DND-41 (cell line): Measurements from ENCODE around the gene GPR137B.

Experiments used
- ATAC-seq: fragments of 200-7000 bp; cut with Tn5 transposase; 3 replicates; pipeline ENCODE4 v1.9.1; 2021; ENCODE audit warnings: low read depth; ENCODE audit not compliant: insufficient read depth
- DNase-seq: peaks from one replicate; pipeline ENCODE4 v3.0.0-alpha.2; 2020
- H2AFZ ChIP-seq: 2 replicates; pipeline ENCODE4 v1.6.0; 2012; ENCODE audit warnings: low read depth, low read length
- H3K27ac ChIP-seq: 2 replicates; pipeline ENCODE4 v1.5.1; 2012; ENCODE audit warnings: low read length, inconsistent platforms
- H3K27me3 ChIP-seq: fragments of 200-600 bp; sonication (generic); 2 replicates; pipeline ENCODE4 v1.6.0; 2012; ENCODE audit warnings: low read length, mild to moderate bottlenecking, inconsistent platforms; ENCODE audit not compliant: insufficient read depth, poor library complexity
- H3K36me3 ChIP-seq: 2 replicates; pipeline ENCODE4 v1.5.1; 2012; ENCODE audit warnings: low read length, inconsistent platforms; ENCODE audit not compliant: insufficient read depth
- H3K4me1 ChIP-seq: 2 replicates; pipeline ENCODE4 v1.5.1; 2012; ENCODE audit warnings: mild to moderate bottlenecking, low read length; ENCODE audit not compliant: insufficient read depth
- H3K4me2 ChIP-seq: 2 replicates; pipeline ENCODE4 v1.6.0; 2012; ENCODE audit warnings: mild to moderate bottlenecking, moderate library complexity, low read length, inconsistent platforms; ENCODE audit not compliant: insufficient read depth
- H3K4me3 ChIP-seq, 2 experiments: fragments of 200-600 bp in 1 of 2; shearing (Covaris generic) in 1 of 2; 2 replicates each; pipeline ENCODE4 v1.5.1; 2012 to 2016; ENCODE audit warnings: inconsistent platforms in 2 of 2, low read length in 2 of 2, mild to moderate bottlenecking in 2 of 2, low read depth in 1 of 2, moderate library complexity in 1 of 2
- H3K79me2 ChIP-seq: 2 replicates; pipeline ENCODE4 v1.6.0; 2012; ENCODE audit warnings: low read length, inconsistent platforms; ENCODE audit not compliant: insufficient read depth
- H3K9ac ChIP-seq: 2 replicates; pipeline ENCODE4 v1.6.0; 2012; ENCODE audit warnings: low read depth, mild to moderate bottlenecking, inconsistent platforms, low read length, moderate library complexity
- H3K9me3 ChIP-seq: 2 replicates; pipeline ENCODE4 v1.5.1; 2012; ENCODE audit warnings: low read length, moderate library complexity, mild to moderate bottlenecking, inconsistent platforms; ENCODE audit not compliant: insufficient read depth, severe bottlenecking
- H4K20me1 ChIP-seq: 2 replicates; pipeline ENCODE4 v1.6.0; 2012; ENCODE audit warnings: low read length; ENCODE audit not compliant: insufficient read depth
- CTCF ChIP-seq: IDR thresholded peaks from 2 replicates; pipeline ENCODE4 v1.5.1; 2012; ENCODE audit warnings: borderline replicate concordance, low read length, moderate library complexity, mild to moderate bottlenecking; ENCODE audit not compliant: poor library complexity, severe bottlenecking; ENCODE audit errors: extremely low read depth
- EZH2 ChIP-seq: IDR thresholded peaks from 3 replicates; pipeline ENCODE4 v1.6.1; 2012; ENCODE audit warnings: borderline replicate concordance, low read depth, mild to moderate bottlenecking, moderate library complexity, low read length, inconsistent platforms; ENCODE audit not compliant: severe bottlenecking

Gene GPR137B

GRCh38 chr1:236110137-236110536 lies 32.2 kb upstream of the GPR137B start:
- Histone ChIP-seq H3K4me2 (no peak overlapping the region), H3K27ac (no peak overlapping the region), H4K20me1 (no peaks in the 10 kb centered on the region), H3K4me1 (no peaks in the 10 kb centered on the region), H2AFZ (no peak overlapping the region), H3K27me3 (no peaks in the 10 kb centered on the region), H3K36me3 (no peaks in the 10 kb centered on the region), H3K9me3 (no peaks in the 10 kb centered on the region), H3K9ac (no peak overlapping the region), H3K79me2 (no peaks in the 10 kb centered on the region), H3K4me3 (no peak overlapping the region)
- ATAC-seq = no peak
- no peak for TF ChIP-seq CTCF
- no peak for TF ChIP-seq EZH2
- no peak for DNase-seq

- H3K4me1 ChIP-seq = no peaks in the 10 kb centered on the region
- no peak overlapping the region for H3K27ac ChIP-seq
- no peak overlapping the region for H2AFZ ChIP-seq
- ATAC-seq (no peak), DNase-seq (no peak)
- no peaks in the 10 kb centered on the region for H3K27me3 ChIP-seq
- TF ChIP-seq EZH2 (no peak), CTCF (no peak)
- H3K4me3 ChIP-seq = no peak overlapping the region
- H4K20me1 ChIP-seq = no peaks in the 10 kb centered on the region
- H3K36me3 ChIP-seq = no peaks in the 10 kb centered on the region
- no peaks in the 10 kb centered on the region for H3K9me3 ChIP-seq
- H3K9ac ChIP-seq = no peak overlapping the region
- H3K4me2 ChIP-seq = no peak overlapping the region
- no peaks in the 10 kb centered on the region for H3K79me2 ChIP-seq
Measured at GRCh38 chr1:236111527-236112331, 30.6 kb upstream of the GPR137B start.

- Histone ChIP-seq H3K4me2 (no peak overlapping the region), H3K9me3 (no peaks in the 10 kb centered on the region), H2AFZ (no peak overlapping the region), H3K27me3 (no peaks in the 10 kb centered on the region), H3K9ac (no peak overlapping the region), H3K79me2 (no peaks in the 10 kb centered on the region), H3K27ac (no peak overlapping the region), H3K4me1 (no peaks in the 10 kb centered on the region), H4K20me1 (no peaks in the 10 kb centered on the region), H3K36me3 (no peaks in the 10 kb centered on the region), H3K4me3 (no peak overlapping the region)
- ATAC-seq (no peak), DNase-seq (no peak)
- TF ChIP-seq EZH2 (no peak), CTCF (no peak)
Measured at GRCh38 chr1:236112332-236112627, 30.1 kb upstream of the GPR137B start.
